DMS 273 treated with DMSO at 0.1 percent for 48 hours (cell line): ENCODE measurements around the gene TANC1.
A peak's percentile ranks its signal among the peaks of the same experiment; 100 is the strongest.

Source experiments
- DNase-seq: peaks from one replicate; lab custom pipeline; 2025; lab: John Stamatoyannopoulos, UW

The TANC1 gene

GRCh38 chr2:158962074-158962473 lies 6.4 kb upstream of the TANC1 start:
- DNase-seq, result no peak

- DNase-seq, result no peak
These were observed 5.4 kb upstream of the TANC1 start for GRCh38 chr2:158963071-158963470.

GRCh38 chr2:158965107-158965506 lies 3.3 kb upstream of the TANC1 start:
- no peak for DNase-seq

- DNase-seq, result no peak
These were observed 2.8 kb upstream of the TANC1 start for GRCh38 chr2:158965641-158966040.

GRCh38 chr2:158966312-158966711 lies 2.1 kb upstream of the TANC1 start:
- peak; percentile 35 for DNase-seq

GRCh38 chr2:158967114-158967730 lies 1.2 kb upstream of the TANC1 start:
- no peak for DNase-seq

- DNase-seq, result peak; percentile 43
These were observed 577 bp upstream of the TANC1 start for GRCh38 chr2:158967731-158968395.

- DNase-seq, result no peak
These were observed 798 bp downstream of the TANC1 start for GRCh38 chr2:158969162-158969714.

GRCh38 chr2:158969715-158970240 lies 1.3 kb downstream of the TANC1 start:
- no peak for DNase-seq

- DNase-seq, result peak; percentile 28
These were observed 1.9 kb downstream of the TANC1 start for GRCh38 chr2:158970241-158970751.

GRCh38 chr2:158973116-158973956 lies 4.9 kb downstream of the TANC1 start:
- DNase-seq, result peak; percentile 25

- no peak for DNase-seq
These were observed 7.0 kb downstream of the TANC1 start for GRCh38 chr2:158975271-158975921.

GRCh38 chr2:158979772-158980171 lies 11.3 kb downstream of the TANC1 start:
- no peak for DNase-seq

- DNase-seq, result peak; percentile 95
These were observed 16.2 kb downstream of the TANC1 start for GRCh38 chr2:158984604-158985135.

GRCh38 chr2:158988501-158988900 lies 20.1 kb downstream of the TANC1 start:
- no peak for DNase-seq

GRCh38 chr2:158989165-158989564 lies 20.7 kb downstream of the TANC1 start:
- no peak for DNase-seq

GRCh38 chr2:158990397-158991214 lies 22.2 kb downstream of the TANC1 start:
- DNase-seq, result no peak

GRCh38 chr2:158993030-158993429 lies 24.6 kb downstream of the TANC1 start:
- DNase-seq, result no peak

- DNase-seq, result no peak
These were observed 25.5 kb downstream of the TANC1 start for GRCh38 chr2:158993721-158994587.
